Measurements from ENCODE around the gene AGA.

- no peak for TF ChIP-seq CTCF (IDR thresholded peaks at IDR 0.05)
- TF ChIP-seq POLR2A (IDR thresholded peaks at IDR 0.05): no peak
These were observed 38.5 kb downstream of the AGA start for GRCh38 chr4:177403746-177404145.
